Trophoblast cell (in vitro differentiated cells and primary cell): ENCODE data around the gene RPL35.

Experiments
- DNase-seq, 2 donors: peaks; one replicate each; pipeline ENCODE4 v3.0.0-alpha.2; 2016
- H2AFZ ChIP-seq: 2 replicates; pipeline ENCODE4 v1.6.1; 2013; ENCODE audit warnings: low read length, moderate library complexity, mild to moderate bottlenecking; ENCODE audit not compliant: insufficient read depth, poor library complexity
- H2AK5ac ChIP-seq: 2 replicates; pipeline ENCODE4 v1.6.1; 2013; ENCODE audit warnings: mild to moderate bottlenecking, low read length
- H2BK120ac ChIP-seq: 2 replicates; pipeline ENCODE4 v1.6.1; 2013; ENCODE audit warnings: low read length, mild to moderate bottlenecking, moderate library complexity; ENCODE audit not compliant: insufficient read depth, poor library complexity
- H2BK12ac ChIP-seq: 2 replicates; pipeline ENCODE4 v1.6.1; 2013; ENCODE audit warnings: mild to moderate bottlenecking, low read length, moderate library complexity
- H2BK5ac ChIP-seq: 2 replicates; pipeline ENCODE4 v1.6.1; 2013; ENCODE audit warnings: low read length, low read depth, moderate library complexity, mild to moderate bottlenecking; ENCODE audit not compliant: poor library complexity
- H3K14ac ChIP-seq: 2 replicates; pipeline ENCODE4 v1.6.1; 2013; ENCODE audit warnings: mild to moderate bottlenecking, low read length
- H3K18ac ChIP-seq: 2 replicates; pipeline ENCODE4 v1.6.1; 2013; ENCODE audit warnings: mild to moderate bottlenecking, low read length
- H3K23ac ChIP-seq: 2 replicates; pipeline ENCODE4 v1.6.1; 2013; ENCODE audit warnings: low read length
- H3K27ac ChIP-seq: 2 replicates; pipeline ENCODE4 v1.5.1; 2013; ENCODE audit warnings: low read depth, mild to moderate bottlenecking, inconsistent platforms, low read length, moderate library complexity
- H3K27me3 ChIP-seq: 2 replicates; pipeline ENCODE4 v1.6.1; 2013; ENCODE audit warnings: inconsistent platforms, mild to moderate bottlenecking, low read length, moderate library complexity; ENCODE audit not compliant: insufficient read depth
- H3K36me3 ChIP-seq, 2 experiments: 1 replicate in 1 of 2; 2 replicates in 1 of 2; pipeline ENCODE4 v1.6.1; 2013; ENCODE audit warnings: low read length in 2 of 2, mild to moderate bottlenecking in 2 of 2, moderate library complexity in 1 of 2; ENCODE audit not compliant: insufficient read depth in 2 of 2, control insufficient read depth in 1 of 2
- H3K4ac ChIP-seq: 2 replicates; pipeline ENCODE4 v1.6.1; 2013; ENCODE audit warnings: low read depth, mild to moderate bottlenecking, low read length, moderate library complexity
- H3K4me1 ChIP-seq, 2 experiments: 1 replicate in 1 of 2; 2 replicates in 1 of 2; pipeline ENCODE4 v1.6.1; 2013; ENCODE audit warnings: low read length in 2 of 2, mild to moderate bottlenecking in 2 of 2, moderate library complexity in 1 of 2; ENCODE audit not compliant: insufficient read depth in 2 of 2, control insufficient read depth in 1 of 2
- H3K4me2 ChIP-seq: 2 replicates; pipeline ENCODE4 v1.6.1; 2013; ENCODE audit warnings: inconsistent platforms, mild to moderate bottlenecking, low read length, moderate library complexity
- H3K4me3 ChIP-seq: 2 replicates; pipeline ENCODE4 v1.5.1; 2013; ENCODE audit warnings: mild to moderate bottlenecking, low read depth, low read length, inconsistent platforms
- H3K79me1 ChIP-seq: one replicate; pipeline ENCODE4 v1.6.1; 2013; ENCODE audit warnings: low read length
- H3K79me2 ChIP-seq: 2 replicates; pipeline ENCODE4 v1.6.1; 2013; ENCODE audit warnings: low read length, mild to moderate bottlenecking; ENCODE audit not compliant: control insufficient read depth, insufficient read depth, poor library complexity
- H3K9ac ChIP-seq: 2 replicates; pipeline ENCODE4 v1.6.1; 2013; ENCODE audit warnings: mild to moderate bottlenecking, low read length
- H3K9me3 ChIP-seq: 2 replicates; pipeline ENCODE4 v1.6.1; 2013; ENCODE audit warnings: low read depth, mild to moderate bottlenecking, control low read depth, inconsistent platforms, low read length; ENCODE audit not compliant: insufficient read depth
- H4K12ac ChIP-seq: 2 replicates; pipeline ENCODE4 v1.6.1; 2013; ENCODE audit warnings: low read depth, mild to moderate bottlenecking, low read length, moderate library complexity
- H4K8ac ChIP-seq: 2 replicates; pipeline ENCODE4 v1.6.1; 2013; ENCODE audit warnings: low read depth, mild to moderate bottlenecking, low read length, moderate library complexity
- H4K91ac ChIP-seq: one replicate; pipeline ENCODE4 v1.6.1; 2013; ENCODE audit warnings: low read depth, mild to moderate bottlenecking, low read length, moderate library complexity
- WGBS: extraction: QIAGEN DNeasy Blood & Tissue Kit; methylation state at CpG from one replicate; pipeline ENCODE4 v1.1.7; 2013; ENCODE audit warnings: missing lambda C conversion rate; ENCODE audit not compliant: insufficient read length, insufficient coverage; ENCODE audit errors: extremely low coverage; 5-methylcytosine and 5-hydroxymethylcytosine counted together

RPL35 gene

GRCh38 chr9:124880501-124880900 lies 18.7 kb upstream of the RPL35 start:
- H3K79me1 ChIP-seq = no peaks in the 10 kb centered on the region
- no CpG with 5 or more reads among the region's 9 CpGs for WGBS
- no peaks in the 10 kb centered on the region for H3K27me3 ChIP-seq
- H3K14ac ChIP-seq = no peak overlapping the region
- no peak overlapping the region for H3K18ac ChIP-seq
- no peak overlapping the region for H2BK120ac ChIP-seq
- H4K91ac ChIP-seq = no peak overlapping the region
- H4K8ac ChIP-seq = no peak overlapping the region
- no peak overlapping the region for H3K23ac ChIP-seq
- no peak overlapping the region for H3K4me3 ChIP-seq
- no peaks in the 10 kb centered on the region for H3K4me1 ChIP-seq
- no peak overlapping the region for H3K27ac ChIP-seq
- no peak overlapping the region for H3K9ac ChIP-seq
- no peak overlapping the region for H4K12ac ChIP-seq
- no peak overlapping the region for H3K4me2 ChIP-seq
- peaks cover 3% of the 10 kb centered on the region for H3K9me3 ChIP-seq
- H2BK5ac ChIP-seq = no peak overlapping the region
- H2AK5ac ChIP-seq = no peak overlapping the region
- no peak overlapping the region for H3K4ac ChIP-seq
- no peak overlapping the region for H2AFZ ChIP-seq
- no peaks in the 10 kb centered on the region for H3K79me2 ChIP-seq
- peaks cover 43 to 57% of the 10 kb centered on the region in 2 experiments for H3K36me3 ChIP-seq
- no peak overlapping the region for H2BK12ac ChIP-seq
- DNase-seq = no peak

- Histone ChIP-seq H3K79me1 (no peaks in the 10 kb centered on the region), H4K8ac (no peak overlapping the region), H3K27me3 (no peaks in the 10 kb centered on the region), H2BK120ac (no peak overlapping the region), H2BK5ac (no peak overlapping the region), H3K4me3 (peak overlapping the region; percentile 38), H3K36me3 (peaks cover 50 to 67% of the 10 kb centered on the region in 2 experiments), H3K4me1 (no peaks in the 10 kb centered on the region), H2AK5ac (no peak overlapping the region), H3K9ac (peak overlapping the region; percentile 41), H2AFZ (no peak overlapping the region), H3K79me2 (no peaks in the 10 kb centered on the region), H3K27ac (no peak overlapping the region), H3K9me3 (peaks cover 2% of the 10 kb centered on the region), H3K14ac (no peak overlapping the region), H4K91ac (no peak overlapping the region), H3K18ac (no peak overlapping the region), H2BK12ac (no peak overlapping the region), H4K12ac (no peak overlapping the region), H3K4me2 (no peak overlapping the region), H3K23ac (no peak overlapping the region), H3K4ac (no peak overlapping the region)
- WGBS = no CpG with 5 or more reads among the region's 10 CpGs
- DNase-seq = no peak
Measured at GRCh38 chr9:124879226-124879625, 17.5 kb upstream of the RPL35 start.

GRCh38 chr9:124878518-124878917 lies 16.8 kb upstream of the RPL35 start:
- Histone ChIP-seq H4K12ac (no peak overlapping the region), H2AFZ (no peak overlapping the region), H3K9me3 (peaks cover 3% of the 10 kb centered on the region), H2BK5ac (no peak overlapping the region), H3K27ac (no peak overlapping the region), H3K9ac (no peak overlapping the region), H3K79me2 (no peaks in the 10 kb centered on the region), H3K23ac (no peak overlapping the region), H3K4me1 (no peaks in the 10 kb centered on the region), H2BK120ac (no peak overlapping the region), H2AK5ac (no peak overlapping the region), H4K8ac (no peak overlapping the region), H3K36me3 (peaks cover 56 to 74% of the 10 kb centered on the region in 2 experiments), H3K18ac (no peak overlapping the region), H3K4ac (no peak overlapping the region), H3K4me2 (no peak overlapping the region), H2BK12ac (no peak overlapping the region), H4K91ac (no peak overlapping the region), H3K27me3 (no peaks in the 10 kb centered on the region), H3K79me1 (no peaks in the 10 kb centered on the region), H3K4me3 (no peak overlapping the region), H3K14ac (no peak overlapping the region)
- no peak for DNase-seq
- WGBS = no CpG with 5 or more reads among the region's 6 CpGs

DNA sequence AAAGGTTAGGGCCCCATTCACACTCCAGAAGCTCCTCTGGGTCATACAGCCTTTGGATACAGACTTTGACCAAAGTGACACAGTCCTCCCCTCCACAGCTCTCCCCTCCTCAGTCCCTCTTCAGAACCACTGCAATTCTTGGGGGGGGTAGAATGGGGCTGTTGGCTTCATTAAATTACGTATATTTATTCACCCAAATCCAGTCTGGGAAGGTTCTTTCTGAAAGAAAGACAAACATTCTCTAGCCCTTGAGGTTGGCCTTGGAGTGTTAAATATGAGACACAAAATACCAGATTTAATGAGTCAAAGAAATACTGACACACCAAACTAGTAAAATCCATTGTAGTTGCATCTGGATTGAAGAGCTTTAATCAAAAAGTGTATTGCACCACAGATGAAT lies 16.3 kb upstream of the RPL35 start:
- no peak overlapping the region for H3K9ac ChIP-seq
- H3K23ac ChIP-seq = no peak overlapping the region
- H3K36me3 ChIP-seq = peaks cover 60 to 78% of the 10 kb centered on the region in 2 experiments
- H3K14ac ChIP-seq = no peak overlapping the region
- H2BK5ac ChIP-seq = no peak overlapping the region
- WGBS = no CpG with 5 or more reads among the region's 1 CpG
- no peak overlapping the region for H3K4me2 ChIP-seq
- no peaks in the 10 kb centered on the region for H3K27me3 ChIP-seq
- no peaks in the 10 kb centered on the region for H3K4me1 ChIP-seq
- H3K4me3 ChIP-seq = no peak overlapping the region
- no peak for DNase-seq
- no peak overlapping the region for H2BK120ac ChIP-seq
- H3K9me3 ChIP-seq = peaks cover 5% of the 10 kb centered on the region
- H4K12ac ChIP-seq = no peak overlapping the region
- no peaks in the 10 kb centered on the region for H3K79me2 ChIP-seq
- H2AFZ ChIP-seq = no peak overlapping the region
- no peak overlapping the region for H3K4ac ChIP-seq
- no peak overlapping the region for H4K91ac ChIP-seq
- H2AK5ac ChIP-seq = no peak overlapping the region
- no peak overlapping the region for H3K18ac ChIP-seq
- H2BK12ac ChIP-seq = no peak overlapping the region
- no peak overlapping the region for H4K8ac ChIP-seq
- H3K79me1 ChIP-seq = no peaks in the 10 kb centered on the region
- H3K27ac ChIP-seq = no peak overlapping the region
